Hepatocyte (in vitro differentiated cells): ENCODE results near the gene RFPL4A. TPM values are rescaled to one million over a fixed set of nuclear protein-coding genes. Genes with fewer than 3 reads are reported as not detected.

Experiments used
- DNase-seq: peaks from one replicate; pipeline ENCODE4 v3.0.0-alpha.2; 2016; ENCODE audit warnings: low spot score
- H2AFZ ChIP-seq: fragments of 200-600 bp; sonication (generic); 2 replicates; pipeline ENCODE4 v1.6.0; 2016; ENCODE audit warnings: antibody characterized with exemption, mild to moderate bottlenecking
- H3K27ac ChIP-seq: fragments of 200-600 bp; sonication (generic); 2 replicates; pipeline ENCODE4 v1.5.1; 2016; ENCODE audit warnings: mild to moderate bottlenecking
- H3K27me3 ChIP-seq: fragments of 200-600 bp; sonication (generic); 2 replicates; pipeline ENCODE4 v1.6.1; 2016
- H3K36me3 ChIP-seq: fragments of 200-600 bp; sonication (generic); replicated peaks from 2 replicates; pipeline ENCODE4 v1.5.1; 2016; ENCODE audit warnings: low read depth; ENCODE audit not compliant: insufficient read depth
- H3K4me1 ChIP-seq: fragments of 200-600 bp; sonication (generic); 2 replicates; pipeline ENCODE4 v1.5.1; 2016; ENCODE audit warnings: mild to moderate bottlenecking, moderate library complexity; ENCODE audit not compliant: insufficient read depth
- H3K4me2 ChIP-seq: fragments of 200-600 bp; sonication (generic); 2 replicates; pipeline ENCODE4 v1.6.0; 2016
- H3K4me3 ChIP-seq: fragments of 200-600 bp; sonication (generic); 2 replicates; pipeline ENCODE4 v1.5.1; 2016; ENCODE audit warnings: mild to moderate bottlenecking
- H3K79me2 ChIP-seq: fragments of 200-600 bp; sonication (generic); 2 replicates; pipeline ENCODE4 v1.6.0; 2017; ENCODE audit warnings: mild to moderate bottlenecking
- H3K9me2 ChIP-seq: fragments of 200-600 bp; sonication (generic); replicated peaks from 2 replicates; pipeline ENCODE4 v1.6.0; 2017; ENCODE audit warnings: mild to moderate bottlenecking; ENCODE audit not compliant: insufficient read depth
- H3K9me3 ChIP-seq: fragments of 200-600 bp; sonication (generic); 2 replicates; pipeline ENCODE4 v1.5.1; 2016; ENCODE audit warnings: low read depth, mild to moderate bottlenecking
- H4K20me1 ChIP-seq: fragments of 200-600 bp; sonication (generic); 2 replicates; pipeline ENCODE4 v1.6.0; 2016; ENCODE audit warnings: mild to moderate bottlenecking; ENCODE audit not compliant: insufficient read depth, poor library complexity, severe bottlenecking
- CTCF ChIP-seq: fragments of 200-600 bp; sonication (generic); IDR thresholded peaks from 2 replicates; pipeline ENCODE4 v1.5.1; 2016; ENCODE audit warnings: antibody characterized with exemption, mild to moderate bottlenecking; ENCODE audit not compliant: poor library complexity
- EZH2 ChIP-seq: fragments of 200-600 bp; sonication (generic); IDR thresholded peaks from 2 replicates; pipeline ENCODE4 v1.6.1; 2016; ENCODE audit warnings: antibody characterized with exemption, mild to moderate bottlenecking, borderline replicate concordance
- EZH2phosphoT487 ChIP-seq: fragments of 200-600 bp; sonication (generic); IDR thresholded peaks from one replicate; pipeline ENCODE4 v1.6.1; 2018; ENCODE audit warnings: antibody characterized with exemption, mild to moderate bottlenecking, low read depth, moderate library complexity; ENCODE audit not compliant: unreplicated experiment, severe bottlenecking
- WGBS: methylation state at CpG from one replicate; pipeline ENCODE4 v1.1.6; 2016; ENCODE audit warnings: low lambda C conversion rate; ENCODE audit errors: missing lambda C conversion rate; 5-methylcytosine and 5-hydroxymethylcytosine counted together
- polyA plus RNA-seq: library from polyadenylated mRNA; unstranded; fragments of >200 nt; fragmentation: Nextera tagmentation; extraction: Ambion mirVana; gene quantifications from 2 replicates; pipeline ENCODE4 v1.2.1, GENCODE V29; 2016
- total RNA-seq: library from RNA; depleted of rRNA; stranded (reverse); fragments of >200 nt; gene quantifications from 2 replicates; pipeline ENCODE4 v1.2.3, GENCODE V29; 2014

The RFPL4A gene
- total and polyA plus RNA-seq, 2 experiments from 2014 or later = not detected

GRCh38 chr19:55812449-55812848 lies 53.6 kb downstream of the RFPL4A start:
- no peaks in the 10 kb centered on the region for H3K27me3 ChIP-seq
- no peaks in the 10 kb centered on the region for H3K9me2 ChIP-seq
- no peak overlapping the region for H3K4me3 ChIP-seq
- H3K27ac ChIP-seq = no peak overlapping the region
- WGBS = 34% methylated on average over 7 of the region's 7 CpGs
- H2AFZ ChIP-seq = no peak overlapping the region
- no peaks in the 10 kb centered on the region for H3K36me3 ChIP-seq
- H3K4me1 ChIP-seq = no peaks in the 10 kb centered on the region
- H3K9me3 ChIP-seq = no peaks in the 10 kb centered on the region
- no peaks in the 10 kb centered on the region for H3K79me2 ChIP-seq
- no peak overlapping the region for H3K4me2 ChIP-seq
- DNase-seq = no peak
- no peaks in the 10 kb centered on the region for H4K20me1 ChIP-seq
- no peak for TF ChIP-seq CTCF
- no peak for TF ChIP-seq EZH2phosphoT487
- no peak for TF ChIP-seq EZH2

Other genes starting within 250 kb of the RFPL4A start
- gene SBK2, start 222.0 kb upstream of the RFPL4A start, total RNA-seq = 0.28 and 0.30 TPM in 2 replicates
- gene SBK2, start 222.0 kb upstream of the RFPL4A start, polyA plus RNA-seq = 0.33 and 0.51 TPM in 2 replicates
- gene SBK3, start 213.6 kb upstream of the RFPL4A start, total RNA-seq = 0.57 TPM in 1 of 2 replicates, not detected in the other
- 0.92 TPM in 1 of 2 replicates, not detected in the other for gene SBK3, start 213.6 kb upstream of the RFPL4A start, polyA plus RNA-seq
- 4.1 and 5.1 TPM in 2 replicates for gene ZNF579, start 178.2 kb upstream of the RFPL4A start, total RNA-seq
- 14.8 and 21.7 TPM in 2 replicates for gene ZNF579, start 178.2 kb upstream of the RFPL4A start, polyA plus RNA-seq
- 3.8 and 5.6 TPM in 2 replicates for gene FIZ1, start 159.6 kb upstream of the RFPL4A start, total RNA-seq
- gene FIZ1, start 159.6 kb upstream of the RFPL4A start, polyA plus RNA-seq = 14.0 and 16.4 TPM in 2 replicates
- 8.4 and 12.4 TPM in 2 replicates for gene ZNF524, start 158.8 kb upstream of the RFPL4A start, total RNA-seq
- gene ZNF524, start 158.8 kb upstream of the RFPL4A start, polyA plus RNA-seq = 18.5 and 19.5 TPM in 2 replicates
- 3.0 and 3.1 TPM in 2 replicates for gene ZNF865, start 153.4 kb upstream of the RFPL4A start, total RNA-seq
- gene ZNF865, start 153.4 kb upstream of the RFPL4A start, polyA plus RNA-seq = 1.7 and 2.2 TPM in 2 replicates
- 6.7 and 7.2 TPM in 2 replicates for gene ZNF784, start 134.5 kb upstream of the RFPL4A start, total RNA-seq
- 5.5 and 10.0 TPM in 2 replicates for gene ZNF784, start 134.5 kb upstream of the RFPL4A start, polyA plus RNA-seq
- 6.1 and 10.1 TPM in 2 replicates for gene ZNF580, start 118.1 kb upstream of the RFPL4A start, total RNA-seq
- 53.8 and 71.5 TPM in 2 replicates for gene ZNF580, start 118.1 kb upstream of the RFPL4A start, polyA plus RNA-seq
- 12.2 and 17.3 TPM in 2 replicates for gene ZNF581, start 115.4 kb upstream of the RFPL4A start, total RNA-seq
- gene ZNF581, start 115.4 kb upstream of the RFPL4A start, polyA plus RNA-seq = 14.2 and 22.5 TPM in 2 replicates
- 13.0 and 18.3 TPM in 2 replicates for gene CCDC106, start 110.9 kb upstream of the RFPL4A start, total RNA-seq
- 30.5 and 31.7 TPM in 2 replicates for gene CCDC106, start 110.9 kb upstream of the RFPL4A start, polyA plus RNA-seq
- gene U2AF2, start 104.1 kb upstream of the RFPL4A start, total RNA-seq = 94.6 and 99.6 TPM in 2 replicates
- 16.1 and 18.0 TPM in 2 replicates for gene U2AF2, start 104.1 kb upstream of the RFPL4A start, polyA plus RNA-seq
- 40.2 and 74.8 TPM in 2 replicates for gene EPN1, start 83.9 kb upstream of the RFPL4A start, total RNA-seq
- gene EPN1, start 83.9 kb upstream of the RFPL4A start, polyA plus RNA-seq = 154 and 165 TPM in 2 replicates
- not detected in 2 replicates for gene NLRP9, start 20.7 kb upstream of the RFPL4A start, total RNA-seq
- gene NLRP9, start 20.7 kb upstream of the RFPL4A start, polyA plus RNA-seq = not detected in 2 replicates
- gene RFPL4AL1, start 10.0 kb downstream of the RFPL4A start, total RNA-seq = not detected in 2 replicates
- gene RFPL4AL1, start 10.0 kb downstream of the RFPL4A start, polyA plus RNA-seq = not detected in 2 replicates
- not detected in 2 replicates for gene NLRP11, start 72.9 kb downstream of the RFPL4A start, total RNA-seq
- gene NLRP11, start 72.9 kb downstream of the RFPL4A start, polyA plus RNA-seq = not detected in 2 replicates
- not detected in 2 replicates for gene NLRP4, start 77.4 kb downstream of the RFPL4A start, total RNA-seq
- gene NLRP4, start 77.4 kb downstream of the RFPL4A start, polyA plus RNA-seq = not detected in 2 replicates
- not detected in 2 replicates for gene NLRP13, start 173.2 kb downstream of the RFPL4A start, total RNA-seq
- not detected in 2 replicates for gene NLRP13, start 173.2 kb downstream of the RFPL4A start, polyA plus RNA-seq
- not detected in 2 replicates for gene NLRP8, start 188.7 kb downstream of the RFPL4A start, total RNA-seq
- gene NLRP8, start 188.7 kb downstream of the RFPL4A start, polyA plus RNA-seq = not detected in 2 replicates
- not detected in 2 replicates for gene NLRP5, start 227.7 kb downstream of the RFPL4A start, total RNA-seq
- not detected in 2 replicates for gene NLRP5, start 227.7 kb downstream of the RFPL4A start, polyA plus RNA-seq